GM19438 (cell line): ENCODE measurements around the gene EI24.

Source experiments
- ATAC-seq: cut with Tn5 transposase; IDR thresholded peaks from one replicate; pipeline ENCODE4 v1.9.1; 2021; ENCODE audit warnings: low read depth; ENCODE audit not compliant: unreplicated experiment

Gene EI24

GRCh38 chr11:125625630-125626287, 56.5 kb downstream of the EI24 start:
- peak; percentile 79 for ATAC-seq

- ATAC-seq, result peak; percentile 41
Measured at GRCh38 chr11:125626288-125626950, 57.1 kb downstream of the EI24 start.

- no peak for ATAC-seq
Measured at GRCh38 chr11:125627236-125627910, 58.1 kb downstream of the EI24 start.
